ENCODE data around the gene LIPK. TPM values are rescaled to one million over a fixed set of nuclear protein-coding genes. Genes with fewer than 3 reads are reported as not detected.

The LIPK gene
- total RNA-seq, 2 donors from 2014 or later: not detected

- H3K9me3 ChIP-seq (ENCODE audit: control insufficient read depth, low read length, poor library complexity, severe bottlenecking): no peaks in the 10 kb centered on the region
- no peak for ATAC-seq
- Mint-ChIP-seq H3K4me1 (no peaks in the 10 kb centered on the region), H3K36me3 (ENCODE audit: low read depth) (no peaks in the 10 kb centered on the region), H3K27ac (no peak overlapping the region), H3K4me3 (no peak overlapping the region), H3K27me3 (peaks cover 7% of the 10 kb centered on the region)
- DNase-seq: no peak
Measured at GRCh38 chr10:88769384-88769783, 63.3 kb downstream of the LIPK start.

- no peaks in the 10 kb centered on the region for H3K36me3 Mint-ChIP-seq (ENCODE audit: low read depth)
- H3K4me3 Mint-ChIP-seq: no peak overlapping the region
- no peaks in the 10 kb centered on the region for H3K4me1 Mint-ChIP-seq
- DNase-seq: no peak
- peaks cover 5% of the 10 kb centered on the region for H3K27me3 Mint-ChIP-seq
- H3K9me3 ChIP-seq (ENCODE audit: control insufficient read depth, low read length, poor library complexity, severe bottlenecking): no peaks in the 10 kb centered on the region
- ATAC-seq: no peak
- no peak overlapping the region for H3K27ac Mint-ChIP-seq
Measured at GRCh38 chr10:88781206-88781605, 75.2 kb downstream of the LIPK start.

DNA sequence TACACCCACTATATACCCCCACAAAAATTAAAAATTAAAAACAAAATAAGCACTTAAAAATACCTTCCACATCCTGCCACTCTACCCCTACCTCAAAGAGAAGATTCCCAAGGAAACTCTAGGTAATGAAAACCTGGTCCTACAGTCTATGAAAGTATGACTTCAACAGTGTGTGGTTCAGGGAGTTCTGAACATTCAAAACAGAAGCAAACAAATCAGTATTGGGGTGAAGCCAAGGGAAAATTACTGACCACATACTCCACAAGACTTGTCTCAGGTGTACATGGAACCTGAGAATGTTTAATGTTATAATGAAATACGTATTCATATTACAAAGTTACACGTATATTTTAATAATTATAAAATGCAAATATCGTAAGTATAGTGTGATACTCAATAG lies 76.2 kb downstream of the LIPK start:
- Mint-ChIP-seq H3K27me3 (peaks cover 5% of the 10 kb centered on the region), H3K4me1 (no peaks in the 10 kb centered on the region), H3K27ac (no peak overlapping the region), H3K4me3 (no peak overlapping the region), H3K36me3 (ENCODE audit: low read depth) (no peaks in the 10 kb centered on the region)
- no peaks in the 10 kb centered on the region for H3K9me3 ChIP-seq (ENCODE audit: control insufficient read depth, low read length, poor library complexity, severe bottlenecking)
- no peak for ATAC-seq
- DNase-seq: no peak

DNA sequence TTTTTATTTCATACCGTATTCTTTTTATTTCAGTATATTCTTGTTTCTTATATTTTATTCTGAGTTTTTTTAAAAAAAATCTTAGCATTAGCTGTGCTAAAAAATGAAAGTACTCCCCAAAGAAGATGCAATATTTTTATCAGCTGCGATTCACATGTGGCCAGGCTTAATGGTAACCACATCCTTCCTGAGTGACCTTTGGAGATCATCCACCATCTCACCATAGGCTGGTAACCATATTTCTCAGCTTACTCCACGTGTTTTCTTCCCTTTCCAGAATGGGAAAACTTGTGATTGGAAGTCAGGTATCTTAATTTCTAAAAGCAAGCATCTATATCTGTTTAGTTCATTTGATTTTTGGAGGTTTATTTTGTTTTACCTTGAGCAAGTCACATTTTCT lies 77.7 kb downstream of the LIPK start:
- Mint-ChIP-seq H3K4me1 (no peaks in the 10 kb centered on the region), H3K4me3 (no peak overlapping the region), H3K27ac (no peak overlapping the region), H3K27me3 (peaks cover 5% of the 10 kb centered on the region), H3K36me3 (ENCODE audit: low read depth) (no peaks in the 10 kb centered on the region)
- DNase-seq (no peak), ATAC-seq (no peak)
- H3K9me3 ChIP-seq (ENCODE audit: control insufficient read depth, low read length, poor library complexity, severe bottlenecking): no peaks in the 10 kb centered on the region

GRCh38 chr10:88786032-88786770 lies 80.2 kb downstream of the LIPK start:
- Mint-ChIP-seq H3K4me3 (no peak overlapping the region), H3K36me3 (ENCODE audit: low read depth) (no peaks in the 10 kb centered on the region), H3K4me1 (no peaks in the 10 kb centered on the region), H3K27me3 (peaks cover 5% of the 10 kb centered on the region), H3K27ac (no peak overlapping the region)
- DNase-seq (no peak), ATAC-seq (no peak)
- no peaks in the 10 kb centered on the region for H3K9me3 ChIP-seq (ENCODE audit: control insufficient read depth, low read length, poor library complexity, severe bottlenecking)

DNA sequence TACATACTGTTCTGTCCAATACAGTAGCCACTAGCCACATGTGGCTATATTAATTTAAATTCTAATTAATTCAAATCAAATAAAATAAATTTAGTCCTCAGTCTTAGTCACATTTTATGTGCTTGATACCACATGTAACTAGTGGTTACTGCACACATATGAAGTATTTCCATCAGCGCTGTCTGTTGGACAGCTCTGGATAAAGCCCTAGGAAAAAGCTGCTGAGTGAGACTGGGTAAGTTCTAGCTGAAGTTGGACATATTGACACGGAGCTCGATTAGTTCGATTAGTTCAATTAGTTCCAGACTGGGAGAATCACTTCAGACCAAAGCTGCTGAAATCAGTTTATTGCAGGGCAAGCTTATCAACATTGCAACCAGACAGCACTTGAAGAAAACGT lies 81.4 kb downstream of the LIPK start:
- DNase-seq (no peak), ATAC-seq (no peak)
- Mint-ChIP-seq H3K27me3 (peaks cover 5% of the 10 kb centered on the region), H3K36me3 (ENCODE audit: low read depth) (no peaks in the 10 kb centered on the region), H3K4me3 (no peak overlapping the region), H3K4me1 (no peaks in the 10 kb centered on the region), H3K27ac (no peak overlapping the region)
- H3K9me3 ChIP-seq (ENCODE audit: control insufficient read depth, low read length, poor library complexity, severe bottlenecking): no peaks in the 10 kb centered on the region

GRCh38 chr10:88788924-88789323 lies 82.9 kb downstream of the LIPK start:
- DNase-seq (no peak), ATAC-seq (no peak)
- no peak overlapping the region for H3K27ac Mint-ChIP-seq
- H3K36me3 Mint-ChIP-seq (ENCODE audit: low read depth): no peaks in the 10 kb centered on the region
- peaks cover 3% of the 10 kb centered on the region for H3K4me1 Mint-ChIP-seq
- no peak overlapping the region for H3K4me3 Mint-ChIP-seq
- H3K27me3 Mint-ChIP-seq: no peaks in the 10 kb centered on the region
- H3K9me3 ChIP-seq (ENCODE audit: control insufficient read depth, low read length, poor library complexity, severe bottlenecking): no peaks in the 10 kb centered on the region

DNA sequence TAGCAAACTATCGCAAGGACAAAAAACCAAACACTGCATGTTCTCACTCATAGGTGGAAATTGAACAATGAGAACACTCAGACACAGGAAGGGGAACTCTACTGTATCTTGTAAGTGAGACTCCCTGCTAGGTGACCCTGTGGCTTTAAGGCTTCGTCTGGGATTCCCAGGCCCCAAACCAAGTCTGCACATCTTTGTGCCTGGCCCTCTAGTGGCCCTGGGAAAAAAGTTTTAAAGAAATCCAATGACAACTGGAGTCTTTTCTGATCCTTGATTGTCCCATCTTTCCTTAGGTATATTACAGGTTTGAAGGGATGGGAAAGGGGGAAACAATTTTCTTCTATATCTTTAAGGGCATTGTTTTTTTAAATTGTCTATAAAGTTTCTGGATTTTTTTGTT lies 85.9 kb downstream of the LIPK start:
- no peaks in the 10 kb centered on the region for H3K9me3 ChIP-seq (ENCODE audit: control insufficient read depth, low read length, poor library complexity, severe bottlenecking)
- Mint-ChIP-seq H3K4me3 (no peak overlapping the region), H3K4me1 (peaks cover 5% of the 10 kb centered on the region), H3K27ac (no peak overlapping the region), H3K27me3 (no peaks in the 10 kb centered on the region), H3K36me3 (ENCODE audit: low read depth) (no peaks in the 10 kb centered on the region)
- ATAC-seq (no peak), DNase-seq (no peak)

- no peaks in the 10 kb centered on the region for H3K9me3 ChIP-seq (ENCODE audit: control insufficient read depth, low read length, poor library complexity, severe bottlenecking)
- ATAC-seq (peak; percentile 23), DNase-seq (no peak)
- H3K4me1 Mint-ChIP-seq: peaks cover 5% of the 10 kb centered on the region
- H3K27me3 Mint-ChIP-seq: no peaks in the 10 kb centered on the region
- no peaks in the 10 kb centered on the region for H3K36me3 Mint-ChIP-seq (ENCODE audit: low read depth)
- H3K4me3 Mint-ChIP-seq: no peak overlapping the region
- H3K27ac Mint-ChIP-seq: peak overlapping the region; percentile 39
Measured at GRCh38 chr10:88792661-88793060, 86.6 kb downstream of the LIPK start.

DNA sequence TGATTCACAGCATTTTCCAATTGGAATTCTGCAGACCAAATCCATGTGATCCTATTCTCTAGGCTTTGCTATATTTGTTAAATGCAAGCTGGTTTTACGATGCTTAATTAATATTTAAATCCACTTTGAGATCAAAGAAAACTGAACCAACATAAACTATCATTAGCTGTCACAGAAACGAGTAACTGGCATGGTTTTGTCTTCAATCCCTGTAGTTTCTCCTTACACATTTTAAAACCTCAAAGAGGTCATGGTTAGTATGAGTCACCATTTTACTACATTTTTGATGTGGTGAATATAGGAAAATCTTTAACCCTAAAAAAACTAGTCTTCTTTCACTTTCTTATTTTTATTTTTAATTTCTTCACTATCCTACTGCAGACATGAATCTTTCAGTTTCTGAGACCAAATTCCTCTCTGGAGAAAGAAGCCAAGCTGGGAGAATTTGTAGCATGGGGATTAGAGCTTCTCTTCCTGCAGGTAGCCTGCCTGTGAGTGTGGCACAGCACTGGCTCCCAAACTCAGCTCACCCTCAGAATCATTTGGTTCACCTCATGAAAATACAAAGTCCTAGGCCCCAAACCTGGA lies 87.8 kb downstream of the LIPK start:
- H3K4me1 Mint-ChIP-seq: peaks cover 5% of the 10 kb centered on the region
- no peaks in the 10 kb centered on the region for H3K36me3 Mint-ChIP-seq (ENCODE audit: low read depth)
- no peaks in the 10 kb centered on the region for H3K9me3 ChIP-seq (ENCODE audit: control insufficient read depth, low read length, poor library complexity, severe bottlenecking)
- ATAC-seq (peak; percentile 68), DNase-seq (no peak)
- H3K4me3 Mint-ChIP-seq: peak overlapping the region; percentile 56
- H3K27me3 Mint-ChIP-seq: peaks cover 6% of the 10 kb centered on the region
- H3K27ac Mint-ChIP-seq: peak overlapping the region; percentile 39

GRCh38 chr10:88794731-88795130 lies 88.7 kb downstream of the LIPK start:
- H3K4me1 Mint-ChIP-seq: peaks cover 5% of the 10 kb centered on the region
- no peak for ATAC-seq
- no peaks in the 10 kb centered on the region for H3K9me3 ChIP-seq (ENCODE audit: control insufficient read depth, low read length, poor library complexity, severe bottlenecking)

DNA sequence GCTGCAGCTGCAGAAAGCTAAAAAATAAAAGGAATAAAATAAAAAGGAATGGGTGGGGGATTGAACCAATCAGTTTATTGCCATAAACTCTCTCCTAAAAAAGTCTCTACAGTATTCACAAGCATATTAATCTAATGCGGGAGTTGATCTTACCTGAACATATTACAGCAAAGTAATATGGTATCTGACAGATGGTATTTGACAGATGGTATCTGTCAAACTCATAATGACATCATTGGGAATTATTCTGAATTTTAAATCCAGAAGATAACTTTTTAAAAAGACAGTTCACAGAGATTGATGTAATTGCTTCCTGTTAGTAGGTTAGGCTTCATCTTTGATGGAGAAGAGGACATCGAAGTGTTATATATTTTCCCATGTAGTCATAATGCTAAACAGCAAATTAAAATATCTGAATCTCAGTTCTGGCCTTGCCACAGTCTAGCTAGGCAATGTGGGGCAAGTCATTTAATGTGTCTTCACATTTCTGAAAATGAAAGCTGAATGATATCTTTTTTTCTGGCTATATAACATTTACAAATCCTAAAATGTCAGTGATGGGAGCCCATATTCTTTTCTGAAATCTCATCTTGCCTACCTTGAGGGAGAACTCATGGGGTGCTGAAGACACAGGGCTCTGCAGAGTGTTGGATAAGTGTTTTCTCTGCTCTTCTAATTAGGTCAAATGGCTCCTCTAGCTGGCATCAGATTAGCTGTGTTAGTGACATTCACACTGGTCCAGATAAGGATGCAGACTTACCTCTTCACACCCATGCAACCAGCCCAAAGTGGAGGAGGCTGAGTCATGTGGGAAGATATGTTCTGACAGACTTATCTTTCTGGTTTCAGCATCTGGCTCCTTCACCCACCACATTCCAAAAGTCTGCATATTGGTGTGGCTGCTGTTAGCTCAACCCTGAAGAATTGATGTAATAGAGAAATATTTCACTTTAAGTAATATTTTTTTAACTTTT lies 94.4 kb downstream of the LIPK start:
- Mint-ChIP-seq H3K4me3 (no peak overlapping the region), H3K27me3 (peaks cover 6% of the 10 kb centered on the region), H3K27ac (no peak overlapping the region), H3K36me3 (ENCODE audit: low read depth) (no peaks in the 10 kb centered on the region), H3K4me1 (peaks cover 2% of the 10 kb centered on the region)
- ATAC-seq: no peak
- H3K9me3 ChIP-seq (ENCODE audit: control insufficient read depth, low read length, poor library complexity, severe bottlenecking): no peaks in the 10 kb centered on the region
- no peak for DNase-seq

More at GRCh38 chr10:88794731-88795130, 88.7 kb downstream of the LIPK start:
- Mint-ChIP-seq H3K4me3 (no peak overlapping the region), H3K27ac (no peak overlapping the region), H3K27me3 (peaks cover 6% of the 10 kb centered on the region), H3K36me3 (ENCODE audit: low read depth) (no peaks in the 10 kb centered on the region)
- no peak for DNase-seq
